Right lung (tissue), 5 donors: Measurements from ENCODE around the gene PLIN1. TPM values are rescaled to one million over a fixed set of nuclear protein-coding genes. Genes with fewer than 3 reads are reported as not detected.
A peak's percentile ranks its signal among the peaks of the same experiment; 100 is the strongest.

ENCODE experiments used
- DNase-seq, 2 donors: peaks; one replicate each; pipeline ENCODE4 v3.0.0-alpha.2; 2013
- polyA plus RNA-seq, 5 donors: library from polyadenylated mRNA; unstranded; fragments of 120-200 nt; gene quantifications; one replicate each; pipeline versions ENCODE4 v1.2.1 to v1.2.3, GENCODE V29; 2013; ENCODE audit warnings: inconsistent platforms in 1 of 5, low replicate concordance in 1 of 5; ENCODE audit not compliant: insufficient read length in 5 of 5, insufficient read depth in 1 of 5

PLIN1 gene
- polyA plus RNA-seq, 5 donors: 0.79 to 1.4 (median 0.98) TPM

- DNase-seq: no peak
Observed at GRCh38 chr15:89654301-89654761, 24.8 kb downstream of the PLIN1 start.

DNA sequence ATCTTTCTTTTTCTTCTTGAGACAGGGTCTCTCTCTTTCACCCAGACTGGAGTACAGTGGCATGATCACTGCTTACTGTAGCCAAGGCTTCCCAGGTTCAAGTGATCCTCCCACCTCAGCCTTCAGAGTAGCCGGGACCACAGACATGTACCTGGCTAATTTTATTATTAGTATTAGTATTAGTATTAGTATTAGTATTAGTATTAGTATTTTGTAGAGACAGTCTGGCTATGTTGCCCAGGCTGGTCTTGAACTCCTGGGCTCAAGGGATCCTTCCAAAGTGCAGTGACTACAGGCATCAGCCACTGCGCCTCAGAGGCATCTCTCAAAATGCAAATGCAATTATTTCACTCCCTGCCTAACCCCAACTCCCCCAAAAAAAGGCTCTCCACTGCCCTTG, 25.6 kb downstream of the PLIN1 start:
- DNase-seq: no peak

GRCh38 chr15:89652666-89653065, 26.5 kb downstream of the PLIN1 start:
- DNase-seq: no peak

DNA sequence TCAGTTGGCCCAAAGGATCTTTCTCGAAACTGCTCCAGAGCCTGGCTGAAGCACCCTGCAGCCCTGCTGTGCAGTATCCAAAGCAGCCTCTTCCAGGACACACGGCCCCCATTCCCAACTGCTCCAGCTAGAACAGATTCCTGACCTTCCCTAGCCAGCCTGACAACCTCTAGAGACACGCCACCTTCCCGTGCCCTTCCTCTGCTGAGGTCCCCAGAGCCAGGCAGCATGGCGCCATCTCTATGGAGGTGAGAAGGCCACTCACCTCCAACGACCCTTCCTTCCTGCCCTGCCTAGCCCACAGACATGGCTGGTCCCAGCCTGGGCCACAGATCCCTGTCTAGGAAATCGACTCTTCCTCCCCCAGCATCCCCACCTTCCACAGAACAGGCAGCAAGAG, 27.0 kb downstream of the PLIN1 start:
- no peak for DNase-seq

- no peak for DNase-seq
Observed at GRCh38 chr15:89649716-89650115, 29.5 kb downstream of the PLIN1 start.

- no peak for DNase-seq
Observed at GRCh38 chr15:89649013-89649625, 30.0 kb downstream of the PLIN1 start.

DNA sequence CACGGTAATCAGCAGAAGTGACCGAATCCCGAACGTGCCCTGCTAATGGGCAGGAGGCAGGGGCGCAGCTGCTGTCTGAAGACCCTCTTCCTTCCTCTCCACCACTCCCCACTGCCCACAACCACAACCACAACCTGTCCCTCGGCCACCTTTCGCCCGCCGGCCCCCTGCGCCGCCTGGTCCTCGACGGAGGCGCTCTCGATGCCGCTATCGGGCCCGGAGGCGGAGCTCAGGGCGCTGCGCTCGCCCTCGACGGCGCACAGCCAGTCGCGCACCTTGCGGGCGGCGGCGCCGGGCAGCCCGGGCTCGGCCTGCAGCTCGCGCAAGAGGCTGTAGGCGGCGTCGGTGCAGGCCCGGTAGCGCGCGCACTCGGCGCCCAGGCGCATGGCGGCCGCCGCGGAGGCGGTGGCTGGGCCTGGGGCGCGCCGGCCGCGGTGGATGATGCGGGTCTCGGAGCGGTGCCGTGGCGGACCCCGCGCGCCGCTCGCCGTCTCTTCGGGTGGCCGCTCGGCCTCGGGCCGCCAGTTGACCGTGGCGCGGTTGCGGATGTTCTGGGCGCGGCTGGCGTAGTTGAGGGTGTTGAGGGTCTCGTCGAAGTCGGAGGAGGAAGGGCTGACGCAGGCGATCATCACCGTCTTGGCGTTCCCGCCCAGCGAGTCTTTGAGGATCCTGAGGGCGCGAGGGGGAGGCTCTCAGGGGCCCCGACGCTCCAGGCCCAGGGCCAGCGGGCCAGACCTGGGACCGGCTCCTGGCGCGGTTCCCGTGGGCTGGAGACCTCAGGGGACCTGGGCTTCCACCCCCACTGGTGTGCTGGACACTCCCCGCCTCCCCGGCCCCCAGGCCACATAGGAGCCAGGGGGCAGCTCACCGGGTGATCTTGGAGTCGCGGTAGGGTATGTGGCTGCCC, 30.8 kb downstream of the PLIN1 start:
- no peak for DNase-seq

GRCh38 chr15:89647191-89647851, 31.8 kb downstream of the PLIN1 start:
- peak in 1 of 2 donors; percentile 48 for DNase-seq

- DNase-seq: no peak
Observed at GRCh38 chr15:89646416-89647141, 32.6 kb downstream of the PLIN1 start.

GRCh38 chr15:89645680-89646079, 33.5 kb downstream of the PLIN1 start:
- no peak for DNase-seq

DNA sequence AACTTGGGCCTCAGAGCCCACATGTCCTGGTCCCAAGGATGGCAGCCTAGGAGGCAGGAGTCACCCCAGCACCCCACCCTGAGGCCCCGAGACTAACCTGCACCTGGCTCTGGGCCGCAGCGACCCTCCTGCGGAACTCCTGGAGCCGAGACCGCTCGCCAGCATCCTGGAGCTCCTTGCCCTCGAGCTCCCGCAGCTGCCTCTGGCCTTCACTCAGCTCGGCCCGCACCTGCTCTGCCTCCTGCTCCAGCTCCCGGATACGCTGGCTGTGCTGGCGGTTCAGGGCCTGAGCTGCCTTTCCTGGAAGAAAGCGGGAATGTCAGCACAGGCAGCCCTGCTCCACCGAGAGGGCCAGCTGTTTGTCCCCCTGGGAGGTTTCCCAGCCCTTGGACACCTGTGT, 37.1 kb downstream of the PLIN1 start:
- DNase-seq: no peak

DNA sequence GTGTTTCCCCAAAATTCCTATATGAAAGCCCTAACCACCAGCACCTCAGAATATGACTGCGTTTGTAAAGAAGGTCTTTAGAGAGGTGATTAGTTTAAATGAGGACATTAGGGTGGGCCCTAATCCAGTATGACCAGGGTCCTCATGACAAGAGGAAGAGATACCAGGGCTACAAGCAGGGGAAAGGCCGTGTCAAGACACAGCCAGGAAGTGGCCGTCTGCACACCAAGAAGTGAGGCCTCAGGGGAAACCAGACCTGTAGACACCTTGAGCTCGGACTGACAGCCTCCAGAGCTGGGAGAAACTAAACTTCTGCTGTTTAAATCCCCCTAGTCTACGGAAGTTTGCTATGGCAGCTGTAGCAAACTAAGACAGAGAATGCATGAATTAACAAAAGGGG, 38.1 kb downstream of the PLIN1 start:
- no peak for DNase-seq

DNA sequence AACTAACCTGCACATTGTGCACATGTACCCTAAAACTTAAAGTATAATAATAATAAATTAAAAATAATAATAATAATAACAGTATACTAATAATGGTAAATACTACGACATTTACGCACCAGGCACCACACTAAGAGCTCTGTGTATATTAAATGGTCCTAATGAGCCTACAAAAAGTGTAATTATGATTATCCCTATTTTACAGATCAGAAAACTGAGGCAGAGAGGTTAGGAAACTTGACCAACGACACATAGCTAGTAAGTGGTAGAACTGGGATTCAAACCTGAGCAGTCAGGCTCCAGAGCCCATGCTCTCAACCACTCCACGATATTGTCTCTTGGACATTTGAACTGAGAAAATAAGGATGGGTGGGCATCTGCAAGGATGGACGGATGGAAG, 38.9 kb downstream of the PLIN1 start:
- no peak for DNase-seq

GRCh38 chr15:89633585-89633984, 45.6 kb downstream of the PLIN1 start:
- no peak for DNase-seq

DNA sequence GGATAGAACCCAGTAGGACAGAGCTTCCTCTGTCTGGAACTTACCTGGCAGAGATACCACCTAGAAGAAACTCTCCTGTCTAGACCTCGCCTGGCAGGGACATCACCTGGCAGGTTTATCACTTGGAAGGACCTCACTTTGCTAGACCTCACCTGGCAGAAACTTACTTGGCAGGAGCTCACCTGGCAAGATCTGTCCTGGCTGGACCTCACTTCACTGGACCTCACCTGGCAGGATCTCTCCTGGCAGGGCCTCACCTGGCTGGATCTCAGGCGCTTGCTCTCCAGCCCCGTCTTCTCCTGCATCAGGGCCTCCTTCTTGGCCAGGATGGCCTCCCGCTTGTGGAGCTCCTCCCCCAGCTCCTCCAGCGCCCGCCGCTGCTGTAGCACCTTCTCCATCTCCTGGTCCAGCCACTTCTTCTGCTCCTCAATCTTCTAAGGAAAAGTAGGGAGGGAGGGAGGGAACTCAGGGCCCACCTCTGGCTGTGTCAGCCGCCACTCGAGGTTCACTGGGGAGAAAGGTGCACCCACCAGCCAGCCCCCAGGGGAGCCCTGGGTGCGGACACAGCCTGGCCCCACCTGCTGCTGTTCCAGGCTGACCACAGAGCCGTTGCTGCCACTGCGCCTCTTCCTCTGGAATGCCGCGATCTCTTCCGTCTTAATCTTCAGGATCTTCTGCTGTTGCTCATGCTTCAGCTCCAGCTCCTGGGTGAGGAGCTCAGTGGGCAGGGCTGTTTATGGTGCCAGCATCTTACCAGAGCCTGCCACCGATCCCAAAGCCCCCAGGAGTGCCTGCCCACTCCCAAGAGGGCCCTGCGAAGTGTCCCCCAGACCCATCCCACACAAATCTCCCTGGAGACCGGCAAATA, 46.4 kb downstream of the PLIN1 start:
- DNase-seq: no peak

- DNase-seq: no peak
Observed at GRCh38 chr15:89631902-89632264, 47.3 kb downstream of the PLIN1 start.

- no peak for DNase-seq
Observed at GRCh38 chr15:89630974-89631901, 47.9 kb downstream of the PLIN1 start.

DNA sequence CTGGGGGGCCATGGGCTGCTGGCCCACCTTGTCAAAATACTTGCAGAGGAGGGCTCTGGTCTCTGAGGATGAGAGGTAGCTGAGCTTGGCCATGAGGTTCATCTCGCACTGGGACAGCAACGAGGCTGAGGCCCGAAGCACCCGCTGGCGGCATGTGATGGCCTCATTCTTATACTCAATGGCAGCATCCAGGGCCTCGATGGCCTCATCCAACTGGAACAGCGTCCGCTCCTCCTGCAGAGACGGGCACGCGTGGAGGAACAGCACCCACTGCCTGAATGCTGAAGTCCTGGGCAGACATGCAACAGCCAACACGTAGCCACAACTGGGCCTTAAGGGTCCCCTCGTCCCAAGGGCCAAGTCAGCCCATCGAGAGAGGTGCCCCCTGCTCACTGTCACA, 48.9 kb downstream of the PLIN1 start:
- DNase-seq: no peak

- DNase-seq: no peak
Observed at GRCh38 chr15:89629829-89630228, 49.3 kb downstream of the PLIN1 start.
